ENCODE data around the gene PLEKHJ1. TPM values are rescaled to one million over a fixed set of nuclear protein-coding genes. Genes with fewer than 3 reads are reported as not detected.
A peak's percentile ranks its signal among the peaks of the same experiment; 100 is the strongest.

Gene PLEKHJ1
- total RNA-seq, 4 donors from 2014 or later: 50.1 to 72.4 (median 61.6) TPM

DNA sequence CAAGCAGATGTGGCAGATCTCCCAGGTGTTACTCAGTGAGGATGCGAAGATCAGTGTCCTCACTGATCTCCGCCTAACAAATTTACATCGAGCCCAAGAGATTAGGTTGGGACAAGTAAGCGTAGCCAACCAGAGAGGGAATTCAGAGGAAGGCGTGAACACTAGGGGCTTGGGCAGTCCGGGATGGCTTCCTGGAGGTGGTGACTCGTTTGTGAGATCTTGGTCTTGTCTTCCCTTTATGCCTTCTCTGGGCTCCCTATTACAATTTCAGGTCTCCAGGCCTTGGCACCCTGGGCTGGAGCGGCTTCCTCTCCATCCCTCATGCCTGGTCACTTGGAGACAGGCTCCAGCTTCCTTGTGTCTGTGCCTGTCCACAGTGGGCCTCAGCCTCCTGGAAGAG lies 6.7 kb upstream of the PLEKHJ1 start:
- no peak for DNase-seq
- Histone ChIP-seq H3K4me3 (no peak overlapping the region), H3K27me3 (no peaks in the 10 kb centered on the region), H3K27ac (peak overlapping the region in 1 of 4 donors; percentile 91), H3K9me3 (no peaks in the 10 kb centered on the region), H3K4me1 (peaks cover 44 to 67% of the 10 kb centered on the region in 2 donors), H3K36me3 (peaks cover 0 to 47% of the 10 kb centered on the region in 2 donors)
- in situ Hi-C loops (cut with MboI; ENCODE audit: low sequenced_read_pairs in 4 of 4): no loop called here
- no peak for ATAC-seq
- TF ChIP-seq POLR2A (IDR thresholded peaks at IDR 0.05): no peak
- TF ChIP-seq, protein P1, sequence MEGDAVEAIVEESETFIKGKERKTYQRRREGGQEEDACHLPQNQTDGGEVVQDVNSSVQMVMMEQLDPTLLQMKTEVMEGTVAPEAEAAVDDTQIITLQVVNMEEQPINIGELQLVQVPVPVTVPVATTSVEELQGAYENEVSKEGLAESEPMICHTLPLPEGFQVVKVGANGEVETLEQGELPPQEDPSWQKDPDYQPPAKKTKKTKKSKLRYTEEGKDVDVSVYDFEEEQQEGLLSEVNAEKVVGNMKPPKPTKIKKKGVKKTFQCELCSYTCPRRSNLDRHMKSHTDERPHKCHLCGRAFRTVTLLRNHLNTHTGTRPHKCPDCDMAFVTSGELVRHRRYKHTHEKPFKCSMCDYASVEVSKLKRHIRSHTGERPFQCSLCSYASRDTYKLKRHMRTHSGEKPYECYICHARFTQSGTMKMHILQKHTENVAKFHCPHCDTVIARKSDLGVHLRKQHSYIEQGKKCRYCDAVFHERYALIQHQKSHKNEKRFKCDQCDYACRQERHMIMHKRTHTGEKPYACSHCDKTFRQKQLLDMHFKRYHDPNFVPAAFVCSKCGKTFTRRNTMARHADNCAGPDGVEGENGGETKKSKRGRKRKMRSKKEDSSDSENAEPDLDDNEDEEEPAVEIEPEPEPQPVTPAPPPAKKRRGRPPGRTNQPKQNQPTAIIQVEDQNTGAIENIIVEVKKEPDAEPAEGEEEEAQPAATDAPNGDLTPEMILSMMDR (IDR thresholded peaks at IDR 0.05 in 4 of 5, conservative IDR thresholded peaks at IDR 0.05 in 1 of 5): no peak
- intact Hi-C loops (cut with DNase I; ENCODE audit: low total_unique reads): no loop called here

DNA sequence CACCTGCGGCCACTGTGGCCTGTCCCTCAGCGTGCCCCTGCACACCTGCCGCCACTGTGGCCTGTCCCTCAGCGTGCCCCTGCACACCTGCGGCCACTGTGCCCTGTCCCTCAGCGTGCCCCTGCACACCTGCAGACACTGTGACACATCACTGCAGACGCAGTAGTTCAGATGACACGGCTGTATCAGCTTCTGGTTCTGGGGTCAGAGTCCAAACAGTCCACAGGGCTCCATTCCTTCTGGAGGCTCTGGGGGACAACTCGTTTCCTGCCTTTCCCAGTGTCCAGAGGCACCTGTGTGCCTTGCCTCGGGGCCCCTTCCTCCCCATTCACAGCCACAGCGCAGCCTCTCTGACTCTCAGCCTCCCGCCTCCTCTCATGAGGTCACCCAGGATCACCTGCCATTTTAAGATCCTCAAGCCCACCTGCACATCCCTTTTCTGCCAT lies 6.0 kb upstream of the PLEKHJ1 start:
- Histone ChIP-seq H3K4me1 (peaks cover 47 to 67% of the 10 kb centered on the region in 2 donors), H3K9me3 (no peaks in the 10 kb centered on the region), H3K4me3 (no peak overlapping the region), H3K27ac (peak overlapping the region in 2 of 4 donors; percentile 28 to 91), H3K36me3 (peaks cover 0 to 40% of the 10 kb centered on the region in 2 donors), H3K27me3 (no peaks in the 10 kb centered on the region)
- ATAC-seq (no peak), DNase-seq (no peak)
- no peak for TF ChIP-seq POLR2A (IDR thresholded peaks at IDR 0.05)
- TF ChIP-seq, protein P1 (IDR thresholded peaks at IDR 0.05 in 4 of 5, conservative IDR thresholded peaks at IDR 0.05 in 1 of 5): no peak
- intact Hi-C loops (cut with DNase I; ENCODE audit: low total_unique reads): no loop called here
- in situ Hi-C loops (cut with MboI; ENCODE audit: low sequenced_read_pairs in 4 of 4): no loop called here

DNA sequence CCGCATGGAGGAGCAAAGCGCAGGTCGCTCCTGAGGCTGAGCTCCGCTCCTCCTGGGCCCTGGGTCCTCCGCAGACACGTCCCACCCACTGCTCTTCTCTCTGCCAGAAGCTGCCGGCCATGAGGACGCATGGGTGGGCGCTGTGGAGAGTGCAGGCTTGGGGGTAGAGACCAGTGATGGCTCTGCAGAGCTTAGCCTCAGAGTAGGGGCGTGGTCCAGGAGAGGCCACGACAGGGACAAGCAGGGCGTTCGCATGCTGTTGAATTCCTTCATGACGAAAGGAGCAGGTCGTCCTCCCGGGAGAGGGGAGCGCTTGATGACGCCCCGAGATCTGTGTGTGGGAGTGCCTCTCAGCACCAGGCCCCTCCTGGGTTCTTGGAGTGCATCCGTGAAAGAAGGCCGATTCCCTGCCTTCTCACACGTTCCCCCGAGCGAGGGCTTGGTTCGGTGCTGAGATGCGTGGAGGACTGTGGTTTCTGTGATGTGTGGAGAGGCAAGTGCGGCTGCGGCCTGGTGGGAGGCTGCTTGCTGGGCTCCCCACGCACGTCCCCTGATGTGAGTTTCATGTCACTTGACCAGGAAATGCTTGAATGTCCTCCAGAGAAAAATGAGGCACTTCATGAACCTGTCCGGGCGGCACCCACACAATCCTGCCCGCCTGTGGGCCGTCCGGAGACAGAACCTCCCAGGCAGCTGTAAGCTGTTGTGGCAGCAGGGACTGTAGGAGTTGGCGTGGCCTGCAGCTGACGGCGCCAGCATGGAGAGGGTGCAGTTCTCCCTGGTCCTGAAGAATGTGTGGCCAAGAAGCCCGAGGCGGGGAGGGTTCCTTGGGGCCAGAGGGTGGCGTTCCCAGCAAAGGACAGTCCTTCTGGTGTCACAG lies 5.0 kb upstream of the PLEKHJ1 start:
- H3K9me3 ChIP-seq: no peaks in the 10 kb centered on the region
- peaks cover 44 to 62% of the 10 kb centered on the region in 2 donors for H3K4me1 ChIP-seq
- peak overlapping the region in 2 of 4 donors; percentile 53 to 55 for H3K4me3 ChIP-seq
- no peak for TF ChIP-seq POLR2A (IDR thresholded peaks at IDR 0.05)
- TF ChIP-seq, protein P1 (IDR thresholded peaks at IDR 0.05 in 4 of 5, conservative IDR thresholded peaks at IDR 0.05 in 1 of 5): no peak
- peak overlapping the region; percentile 91 to 98 (median 96) for H3K27ac ChIP-seq
- intact Hi-C loops (cut with DNase I; ENCODE audit: low total_unique reads): no loop called here
- ATAC-seq: peak in 1 of 2 donors; percentile 4
- H3K36me3 ChIP-seq: peaks cover 0 to 30% of the 10 kb centered on the region in 2 donors
- DNase-seq: no peak
- in situ Hi-C loops (cut with MboI; ENCODE audit: low sequenced_read_pairs in 4 of 4): no loop called here
- no peaks in the 10 kb centered on the region for H3K27me3 ChIP-seq

DNA sequence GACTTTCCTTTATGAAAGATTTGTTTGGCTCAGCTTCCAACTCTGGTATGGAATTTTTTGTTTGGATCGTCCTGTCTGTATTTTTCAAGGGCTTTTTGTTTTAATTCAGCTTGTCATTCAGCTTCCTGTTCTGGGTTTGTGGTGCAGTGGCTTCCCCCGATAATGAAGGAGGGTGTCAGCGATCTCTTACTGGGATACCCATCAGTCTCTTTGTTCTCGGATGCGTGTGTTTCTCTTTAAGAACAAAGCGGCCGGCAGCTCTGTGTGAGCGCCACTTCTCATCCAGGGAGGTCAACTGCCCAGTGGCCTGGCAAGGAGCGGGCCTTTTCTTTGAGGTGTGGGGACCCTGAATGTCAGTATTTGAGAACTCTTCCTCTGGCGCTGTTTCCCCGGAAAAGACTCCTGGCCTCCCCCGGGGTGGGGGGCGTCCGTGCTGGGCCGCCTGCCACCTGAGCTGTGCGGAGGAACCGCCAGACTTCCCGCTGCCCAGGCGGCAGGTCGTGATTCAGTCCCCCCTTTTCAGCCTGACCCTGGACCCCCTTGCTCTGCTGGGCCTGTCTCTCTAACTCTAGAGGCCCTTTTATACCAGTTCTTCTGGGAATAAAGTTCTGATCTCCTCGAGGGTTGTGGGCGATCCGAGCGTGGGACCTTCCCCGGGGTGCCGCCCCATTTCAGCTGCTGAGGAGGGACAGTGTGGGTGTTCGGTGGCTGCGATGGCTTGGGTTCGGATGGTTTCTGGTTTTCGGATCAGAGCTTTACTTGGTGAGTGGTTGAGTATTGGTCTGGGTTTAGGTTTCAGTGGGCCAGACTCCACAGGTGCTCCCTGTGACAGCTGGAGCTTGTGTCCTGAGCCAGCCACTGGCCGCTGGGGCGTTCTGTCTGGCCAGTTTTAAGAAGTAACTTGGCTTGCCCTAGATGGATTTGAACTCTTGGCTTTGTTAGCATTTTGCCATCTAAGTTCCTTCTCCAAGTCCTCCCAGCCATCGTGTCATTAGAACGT lies 3.9 kb upstream of the PLEKHJ1 start:
- intact Hi-C loops (cut with DNase I; ENCODE audit: low total_unique reads): no loop called here

More for the DNA sequence above, 3.9 kb upstream of the PLEKHJ1 start:
- peaks cover 0 to 19% of the 10 kb centered on the region in 2 donors for H3K36me3 ChIP-seq
- no peaks in the 10 kb centered on the region for H3K27me3 ChIP-seq
- peak overlapping the region; percentile 91 to 98 (median 96) for H3K27ac ChIP-seq
- peak in 1 of 2 donors; percentile 26 for ATAC-seq
- peaks cover 47 to 69% of the 10 kb centered on the region in 2 donors for H3K4me1 ChIP-seq
- TF ChIP-seq, protein P1 (IDR thresholded peaks at IDR 0.05 in 4 of 5, conservative IDR thresholded peaks at IDR 0.05 in 1 of 5): no peak
- TF ChIP-seq POLR2A (IDR thresholded peaks at IDR 0.05): no peak
- DNase-seq: peak in 1 of 2 donors; percentile 73
- peak overlapping the region; percentile 43 to 55 (median 54) for H3K4me3 ChIP-seq
- in situ Hi-C loops (cut with MboI; ENCODE audit: low sequenced_read_pairs in 4 of 4): loop anchor here in 2 of 4 donors (5.0 to 10.0 kb wide), 2 partner anchors 37 to 85 kb away; partner anchors contain the start of gene AP3D1 (in 1 of the 2)
- H3K9me3 ChIP-seq: no peaks in the 10 kb centered on the region
